HG02970 (cell line): Measurements from ENCODE around the gene SLC43A3.

Source experiments
- ATAC-seq: cut with Tn5 transposase; IDR thresholded peaks from one replicate; pipeline ENCODE4 v1.9.1; 2021; ENCODE audit warnings: mild to moderate bottlenecking, moderate library complexity, moderate number of reproducible peaks; ENCODE audit not compliant: unreplicated experiment, low FRiP score

SLC43A3 gene

DNA sequence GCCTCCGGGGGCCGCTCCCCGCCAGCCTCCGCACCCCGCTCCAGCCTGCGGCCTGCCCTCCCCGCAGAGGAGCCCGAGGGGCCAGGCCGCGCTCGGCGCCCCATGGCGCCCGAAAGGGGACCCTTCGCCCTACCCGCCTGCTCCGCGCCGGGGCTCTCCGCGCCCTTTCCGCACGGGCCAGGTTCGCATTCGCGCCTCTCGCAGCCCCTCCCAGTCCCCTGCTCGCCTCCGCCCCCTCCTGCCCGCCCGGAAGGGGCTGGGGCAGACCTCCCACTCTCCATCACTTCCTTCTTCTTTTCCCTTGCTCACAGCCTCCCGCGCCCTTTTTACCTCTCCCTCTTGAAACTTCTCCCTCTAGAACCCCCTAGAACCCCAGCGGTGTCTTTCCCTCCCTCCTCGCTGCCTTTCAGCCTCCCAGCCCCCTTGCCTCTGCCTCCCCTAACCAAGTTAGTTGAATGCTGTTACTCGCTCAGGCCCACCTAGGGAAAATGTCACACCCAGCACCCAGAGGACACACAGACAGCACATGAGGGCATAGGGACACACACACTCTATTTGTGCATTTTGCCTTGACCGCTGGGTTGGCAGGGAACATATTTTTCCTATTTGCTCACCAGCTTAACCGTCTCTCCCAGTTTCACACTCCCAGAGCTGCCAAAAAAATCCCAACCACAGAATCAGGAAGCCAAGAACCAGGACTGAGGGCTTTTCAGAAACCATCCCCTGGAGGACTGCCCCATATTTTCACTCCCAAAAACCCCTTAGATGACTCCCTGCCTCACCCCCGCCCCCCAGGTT, at the start of gene SLC43A3:
TSS of gene SLC43A3 (minus strand) at position 193 of the 798 bp plus-strand sequence. CDS start 949 bp downstream, outside the sequence.
- ATAC-seq, result peak; percentile 41

DNA sequence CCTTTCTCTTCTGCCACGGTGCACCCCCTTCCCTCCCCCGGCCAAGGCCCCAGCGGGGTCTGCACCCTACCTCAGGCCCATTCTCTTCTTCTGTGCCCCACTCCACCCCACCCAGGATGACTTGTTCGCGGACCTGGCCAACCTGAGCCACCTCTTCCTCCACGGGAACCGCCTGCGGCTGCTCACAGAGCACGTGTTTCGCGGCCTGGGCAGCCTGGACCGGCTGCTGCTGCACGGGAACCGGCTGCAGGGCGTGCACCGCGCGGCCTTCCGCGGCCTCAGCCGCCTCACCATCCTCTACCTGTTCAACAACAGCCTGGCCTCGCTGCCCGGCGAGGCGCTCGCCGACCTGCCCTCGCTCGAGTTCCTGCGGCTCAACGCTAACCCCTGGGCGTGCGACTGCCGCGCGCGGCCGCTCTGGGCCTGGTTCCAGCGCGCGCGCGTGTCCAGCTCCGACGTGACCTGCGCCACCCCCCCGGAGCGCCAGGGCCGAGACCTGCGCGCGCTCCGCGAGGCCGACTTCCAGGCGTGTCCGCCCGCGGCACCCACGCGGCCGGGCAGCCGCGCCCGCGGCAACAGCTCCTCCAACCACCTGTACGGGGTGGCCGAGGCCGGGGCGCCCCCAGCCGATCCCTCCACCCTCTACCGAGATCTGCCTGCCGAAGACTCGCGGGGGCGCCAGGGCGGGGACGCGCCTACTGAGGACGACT, 49.3 kb upstream of the SLC43A3 start:
- ATAC-seq, result no peak

DNA sequence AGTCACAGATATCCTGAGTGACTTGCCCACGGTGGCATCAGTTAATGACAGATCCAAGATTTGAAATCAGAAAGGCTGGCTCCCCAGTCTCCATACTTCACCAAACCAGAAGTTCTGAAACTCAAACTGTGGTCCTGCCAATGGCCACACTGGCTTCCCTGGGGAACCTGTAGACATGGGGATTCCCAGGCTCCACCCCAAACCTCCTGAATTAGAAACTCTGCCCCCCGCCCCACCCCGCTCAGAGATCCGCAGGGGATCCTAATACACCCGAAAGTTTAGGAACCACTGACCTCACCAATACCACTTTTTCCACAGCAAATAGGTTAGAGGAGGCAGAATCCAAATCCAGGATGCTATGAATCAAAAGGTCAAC, 48.7 kb upstream of the SLC43A3 start:
- no peak for ATAC-seq

DNA sequence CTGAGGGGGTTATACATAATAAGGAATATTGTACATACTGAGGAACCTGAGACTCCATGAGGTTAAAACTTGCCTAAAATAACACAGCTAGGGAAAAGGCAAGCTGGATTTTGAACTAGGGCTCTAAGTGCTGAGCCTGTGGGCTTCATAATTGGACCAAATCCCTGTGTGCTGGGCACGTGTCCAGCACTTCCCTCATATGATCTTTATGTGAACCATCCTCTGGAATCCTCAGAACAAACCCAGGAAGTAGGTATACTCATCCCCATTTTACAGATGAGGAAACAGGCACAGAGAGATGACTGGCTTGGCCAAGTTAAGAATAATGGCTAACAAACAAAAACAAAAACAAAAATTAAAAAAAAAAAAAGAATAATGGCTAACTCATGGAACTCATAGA, 48.3 kb upstream of the SLC43A3 start:
- ATAC-seq, result no peak

DNA sequence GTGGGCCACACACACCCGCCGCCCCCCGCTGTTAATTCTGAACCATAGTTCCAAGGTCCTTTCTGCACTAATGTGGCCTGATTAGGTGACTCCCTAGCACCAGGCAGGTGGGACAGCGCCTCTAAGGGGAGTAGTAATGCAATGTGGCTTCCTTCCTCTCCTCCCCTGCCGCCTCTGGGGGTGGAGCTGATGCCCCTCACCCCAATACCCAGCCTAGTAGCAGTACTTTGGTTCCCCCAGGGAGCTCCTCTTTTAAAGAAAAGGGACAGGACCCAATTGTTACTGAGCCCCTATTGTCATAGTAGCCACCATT, 47.8 kb upstream of the SLC43A3 start:
- no peak for ATAC-seq

DNA sequence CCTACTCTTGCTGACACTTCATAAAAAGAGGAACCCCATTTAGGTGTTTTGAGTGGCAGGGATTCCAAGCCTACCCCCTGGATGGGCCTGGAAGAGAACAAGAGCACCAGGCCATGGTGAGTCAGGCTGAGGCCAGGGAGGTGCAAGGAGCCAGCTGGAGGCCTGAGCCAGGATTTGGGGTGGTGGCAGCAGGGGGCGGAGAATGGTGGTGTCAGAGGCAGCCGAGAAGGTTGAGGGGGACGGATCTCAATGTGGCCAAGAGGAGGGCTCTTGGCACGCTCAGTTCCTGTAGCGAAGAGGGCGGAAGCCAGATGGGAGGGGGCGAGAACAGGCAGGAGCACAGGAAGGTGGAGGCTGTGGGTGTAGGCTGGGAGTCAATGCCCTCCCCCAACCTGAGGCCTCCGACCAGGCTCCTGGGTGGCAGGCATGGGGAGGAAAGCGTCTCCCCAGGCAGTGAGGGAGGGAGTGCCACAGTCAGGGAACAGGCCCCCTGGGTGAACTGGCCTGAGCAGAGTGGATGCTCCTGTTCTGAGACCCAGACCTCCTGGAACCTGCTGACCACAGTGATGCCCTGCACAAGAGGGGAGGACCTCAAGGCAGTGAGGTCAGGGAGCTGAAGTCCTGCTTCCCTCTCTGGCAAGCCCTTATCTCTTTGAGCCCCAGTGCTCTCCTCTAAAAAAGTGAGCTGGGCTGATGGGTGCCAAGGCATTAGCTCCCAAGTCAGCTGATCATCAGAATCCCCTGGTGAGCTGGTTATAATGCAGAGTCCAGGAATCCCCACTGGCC, 47.3 kb upstream of the SLC43A3 start:
- no peak for ATAC-seq

DNA sequence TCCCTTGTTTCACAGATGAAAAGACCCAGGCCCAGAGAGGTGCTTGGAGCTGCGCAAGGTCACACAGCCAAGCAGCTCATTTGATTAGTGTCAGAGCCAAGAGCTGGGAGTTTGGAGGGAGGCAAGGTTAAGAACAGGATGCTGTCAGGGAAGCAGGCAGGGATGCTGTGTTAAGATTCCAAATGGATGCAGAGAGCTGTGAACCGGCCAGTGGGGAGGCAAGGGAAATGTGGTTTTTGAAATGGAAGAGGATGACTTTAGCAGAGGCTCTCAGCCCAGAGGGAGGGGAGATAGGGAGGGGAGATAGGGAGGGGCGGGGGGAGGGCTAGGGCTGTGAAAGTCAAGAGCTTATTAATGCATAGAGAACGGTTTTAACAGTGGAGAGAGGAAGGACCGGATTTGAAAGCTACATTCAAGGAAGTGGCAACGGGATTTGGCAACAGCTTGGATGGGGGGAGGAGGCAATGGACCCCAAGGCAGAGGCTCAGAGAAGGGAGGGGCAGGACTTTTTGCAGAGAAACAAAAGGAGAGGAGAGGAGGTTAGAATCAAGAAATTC, 46.4 kb upstream of the SLC43A3 start:
- no peak for ATAC-seq

DNA sequence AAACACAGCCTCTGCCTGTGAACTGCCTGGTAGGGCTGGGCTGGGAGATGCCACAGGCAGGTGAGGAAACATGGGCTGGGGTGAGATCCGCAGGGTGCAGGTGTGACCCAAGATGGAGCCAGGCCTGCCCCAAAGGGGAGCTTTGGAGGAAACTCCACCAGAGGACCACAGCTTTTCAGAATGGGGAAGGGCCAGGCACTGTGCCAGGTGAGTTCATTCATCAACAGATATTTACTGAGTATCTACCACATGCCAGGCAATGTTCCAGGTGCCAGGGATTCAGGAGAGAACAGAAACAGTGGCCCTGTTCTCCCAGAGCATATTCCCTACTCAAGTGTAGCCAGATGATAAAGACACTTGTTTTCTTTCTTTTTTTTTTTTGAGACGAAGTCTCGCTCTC, 44.6 kb upstream of the SLC43A3 start:
- ATAC-seq, result no peak

DNA sequence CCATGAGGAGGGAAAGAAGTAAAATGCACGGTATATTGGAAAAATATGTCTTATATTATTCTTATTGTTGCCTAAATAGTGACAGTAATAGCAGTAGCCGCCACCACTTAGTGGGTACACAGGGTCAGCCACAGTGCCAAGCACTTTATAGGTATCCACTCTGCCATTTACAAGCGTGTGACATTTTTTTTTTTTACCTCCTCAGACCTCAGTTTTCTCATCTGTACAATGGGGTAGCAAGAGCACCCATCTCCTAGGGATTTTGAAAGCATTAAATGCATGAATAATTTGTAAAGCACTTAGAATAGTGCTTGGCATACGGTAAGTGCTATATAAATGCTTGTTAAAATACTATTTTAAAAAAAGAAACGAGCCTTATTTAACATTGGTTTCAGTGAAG, 42.3 kb upstream of the SLC43A3 start:
- ATAC-seq, result no peak

DNA sequence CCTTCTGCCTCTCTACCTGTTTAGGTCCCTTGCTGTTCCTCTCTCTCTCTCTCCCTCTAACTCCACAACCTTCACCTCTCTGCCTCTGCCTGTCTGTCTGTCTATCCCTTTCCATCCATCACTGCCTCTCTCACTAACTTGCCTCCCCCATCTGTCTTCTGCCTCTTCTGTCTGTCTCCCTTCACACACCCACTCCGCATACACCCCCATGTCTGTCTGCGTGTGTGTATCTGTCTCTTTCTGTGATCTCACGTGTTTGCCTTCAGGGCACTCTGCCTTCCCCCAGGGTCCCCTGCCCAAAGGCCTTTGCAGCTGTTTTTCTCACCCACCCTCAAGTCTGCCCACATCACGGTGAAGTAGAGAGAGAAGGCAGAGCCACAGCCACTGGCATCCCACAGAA, 41.4 kb upstream of the SLC43A3 start:
- ATAC-seq, result no peak

DNA sequence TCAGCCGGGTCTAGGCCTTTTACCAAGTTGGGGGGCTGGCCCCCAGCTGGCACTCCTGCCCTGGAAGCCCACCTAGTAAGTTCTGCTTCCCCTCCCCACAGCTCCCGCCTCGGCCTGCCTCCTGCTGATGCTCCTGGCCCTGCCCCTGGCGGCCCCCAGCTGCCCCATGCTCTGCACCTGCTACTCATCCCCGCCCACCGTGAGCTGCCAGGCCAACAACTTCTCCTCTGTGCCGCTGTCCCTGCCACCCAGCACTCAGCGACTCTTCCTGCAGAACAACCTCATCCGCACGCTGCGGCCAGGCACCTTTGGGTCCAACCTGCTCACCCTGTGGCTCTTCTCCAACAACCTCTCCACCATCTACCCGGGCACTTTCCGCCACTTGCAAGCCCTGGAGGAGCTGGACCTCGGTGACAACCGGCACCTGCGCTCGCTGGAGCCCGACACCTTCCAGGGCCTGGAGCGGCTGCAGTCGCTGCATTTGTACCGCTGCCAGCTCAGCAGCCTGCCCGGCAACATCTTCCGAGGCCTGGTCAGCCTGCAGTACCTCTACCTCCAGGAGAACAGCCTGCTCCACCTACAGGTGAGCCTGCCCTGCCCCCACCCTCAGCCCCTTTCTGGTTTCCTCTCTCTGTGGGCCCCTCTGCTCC, 40.7 kb upstream of the SLC43A3 start:
- ATAC-seq, result no peak

DNA sequence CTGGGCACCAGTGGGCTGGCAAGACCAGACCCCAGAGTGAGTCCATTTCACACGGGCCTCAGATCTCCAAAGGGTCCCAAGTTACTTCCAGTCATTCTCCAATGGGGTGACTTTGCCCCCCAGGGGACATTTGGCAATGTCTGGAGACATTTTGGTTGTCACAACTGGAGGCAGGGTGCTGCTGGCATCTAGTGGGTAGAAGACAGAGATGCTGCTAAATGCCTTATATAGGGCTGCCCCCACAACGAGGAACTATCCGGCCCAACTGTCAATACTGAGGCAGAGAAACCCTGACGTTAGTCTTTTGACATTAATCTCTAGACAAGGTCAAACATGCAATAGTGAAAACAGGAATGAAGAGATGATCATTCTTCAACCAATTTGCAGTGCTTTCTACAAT, 39.8 kb upstream of the SLC43A3 start:
- no peak for ATAC-seq

DNA sequence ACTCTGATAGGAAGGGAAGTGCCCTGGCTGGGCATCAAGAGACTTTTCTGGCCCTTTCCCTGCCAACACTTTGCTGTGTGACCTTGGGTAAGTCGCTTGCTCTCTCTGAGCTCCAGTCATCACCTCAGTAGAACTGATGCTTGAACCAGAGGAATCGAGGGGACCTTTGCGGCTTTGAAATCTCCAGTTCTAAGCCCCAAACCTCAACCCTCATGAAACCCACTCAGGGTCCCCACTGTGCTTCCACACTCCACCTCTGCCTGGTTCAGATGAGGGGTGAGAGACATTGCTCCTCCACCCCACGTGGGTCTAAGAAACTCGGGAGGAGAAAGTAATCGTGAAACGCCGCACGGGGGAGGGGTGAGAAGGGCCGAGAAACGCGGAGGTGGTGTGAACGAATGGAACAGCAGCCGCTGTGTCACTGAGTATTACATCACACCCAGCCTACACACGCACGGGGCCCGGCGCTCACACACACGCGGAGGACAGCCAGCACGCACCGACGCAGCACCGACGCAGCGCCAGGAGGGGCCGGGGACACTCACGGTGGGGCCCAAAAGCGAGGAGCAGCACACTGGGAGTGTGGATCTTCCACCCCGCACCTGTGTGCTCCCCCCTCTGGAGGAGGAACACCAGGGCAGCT, 37.7 kb upstream of the SLC43A3 start:
- ATAC-seq, result no peak

DNA sequence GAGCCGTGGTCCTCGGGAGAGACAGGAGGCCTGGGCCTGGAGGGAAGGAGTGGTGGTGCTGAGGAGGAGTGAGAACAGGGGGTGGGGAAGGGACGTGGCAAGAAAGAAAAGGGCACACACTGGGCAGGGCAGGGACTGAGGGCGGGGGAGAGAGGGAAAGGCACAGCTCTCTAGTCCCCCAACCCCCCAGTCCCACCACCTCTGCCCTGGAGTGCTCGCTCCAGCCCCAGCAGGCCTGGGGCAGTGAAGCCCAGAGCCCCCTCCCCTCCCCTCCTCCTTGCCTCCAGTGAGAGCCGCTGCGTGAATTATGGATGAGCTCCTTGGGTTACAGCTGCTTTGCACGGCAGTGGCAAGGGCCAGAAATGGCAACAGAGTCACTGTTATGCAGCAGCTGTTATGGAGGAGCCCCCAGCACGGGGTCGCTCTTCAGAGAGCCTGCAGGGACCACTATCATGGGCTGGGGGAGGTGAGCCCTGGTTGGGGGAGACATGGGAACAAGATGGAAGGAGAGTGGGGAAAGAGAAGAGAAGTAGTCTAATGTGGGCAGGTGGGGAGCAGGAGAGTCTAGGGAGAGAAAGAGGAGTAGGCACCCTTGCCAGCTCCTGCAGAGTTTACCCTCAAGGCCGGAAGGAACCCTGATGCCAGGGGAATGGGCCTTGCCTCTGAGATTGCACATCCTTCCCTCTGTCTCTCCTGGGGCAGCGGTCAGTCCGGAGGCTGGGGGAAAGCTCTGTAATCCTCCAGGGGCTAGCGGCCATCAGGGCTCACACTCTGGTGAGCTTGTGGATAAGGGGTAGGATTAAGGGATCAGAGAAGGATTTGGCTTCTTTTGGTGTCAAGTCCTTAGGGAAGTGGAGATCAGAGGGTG, 37.0 kb upstream of the SLC43A3 start:
- no peak for ATAC-seq

DNA sequence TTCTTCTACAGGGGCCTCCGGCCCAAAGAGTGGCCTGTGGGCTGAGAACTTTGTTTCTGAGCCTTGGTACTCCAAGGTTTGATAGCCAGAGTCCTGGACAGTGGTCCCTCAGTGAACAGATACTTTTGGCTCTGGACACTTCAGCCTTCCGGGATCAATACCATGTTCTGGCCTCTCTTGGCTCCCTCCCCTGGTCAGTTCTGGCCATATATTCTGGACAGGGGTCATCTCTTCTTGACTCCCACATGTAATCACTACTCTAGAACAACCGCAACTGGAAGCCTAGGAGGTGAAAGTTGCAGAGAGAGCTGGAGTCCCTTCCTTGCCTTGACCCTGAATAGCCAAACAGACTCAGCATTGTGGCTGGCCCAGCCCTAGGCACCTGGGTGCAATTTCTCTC, 35.7 kb upstream of the SLC43A3 start:
- ATAC-seq, result no peak

DNA sequence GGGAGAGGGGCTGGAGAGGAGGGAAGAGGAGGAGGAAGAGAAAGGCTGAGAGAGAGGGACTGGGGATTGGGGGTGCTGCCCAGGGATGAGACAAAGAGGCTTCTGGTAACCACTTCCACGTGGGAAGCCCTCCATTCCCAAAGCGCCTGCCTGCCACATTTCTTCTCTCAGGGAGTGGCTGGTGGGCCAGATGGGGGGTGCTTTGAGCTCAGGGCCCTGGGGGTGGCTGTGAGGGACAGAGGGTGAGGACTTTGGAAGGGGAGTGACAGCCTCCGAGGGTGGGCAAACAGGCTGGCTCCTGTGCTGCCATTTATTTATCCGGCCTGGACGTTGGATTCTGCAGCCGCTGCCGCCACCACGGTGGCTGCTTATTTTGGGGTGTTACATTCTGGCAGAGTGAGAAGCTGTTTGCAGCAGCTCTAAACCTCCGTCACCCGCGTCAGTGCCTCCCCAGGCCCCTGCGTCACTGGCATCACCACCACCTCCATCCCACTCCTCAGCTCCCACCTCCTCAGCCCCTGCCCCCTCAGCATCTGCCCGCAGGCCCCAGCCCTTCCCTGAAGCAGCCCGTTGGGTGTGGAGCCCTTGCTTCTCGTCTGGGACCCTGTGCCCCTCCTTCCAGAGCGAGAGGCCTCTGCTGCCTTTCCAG, 35.0 kb upstream of the SLC43A3 start:
- ATAC-seq, result no peak

DNA sequence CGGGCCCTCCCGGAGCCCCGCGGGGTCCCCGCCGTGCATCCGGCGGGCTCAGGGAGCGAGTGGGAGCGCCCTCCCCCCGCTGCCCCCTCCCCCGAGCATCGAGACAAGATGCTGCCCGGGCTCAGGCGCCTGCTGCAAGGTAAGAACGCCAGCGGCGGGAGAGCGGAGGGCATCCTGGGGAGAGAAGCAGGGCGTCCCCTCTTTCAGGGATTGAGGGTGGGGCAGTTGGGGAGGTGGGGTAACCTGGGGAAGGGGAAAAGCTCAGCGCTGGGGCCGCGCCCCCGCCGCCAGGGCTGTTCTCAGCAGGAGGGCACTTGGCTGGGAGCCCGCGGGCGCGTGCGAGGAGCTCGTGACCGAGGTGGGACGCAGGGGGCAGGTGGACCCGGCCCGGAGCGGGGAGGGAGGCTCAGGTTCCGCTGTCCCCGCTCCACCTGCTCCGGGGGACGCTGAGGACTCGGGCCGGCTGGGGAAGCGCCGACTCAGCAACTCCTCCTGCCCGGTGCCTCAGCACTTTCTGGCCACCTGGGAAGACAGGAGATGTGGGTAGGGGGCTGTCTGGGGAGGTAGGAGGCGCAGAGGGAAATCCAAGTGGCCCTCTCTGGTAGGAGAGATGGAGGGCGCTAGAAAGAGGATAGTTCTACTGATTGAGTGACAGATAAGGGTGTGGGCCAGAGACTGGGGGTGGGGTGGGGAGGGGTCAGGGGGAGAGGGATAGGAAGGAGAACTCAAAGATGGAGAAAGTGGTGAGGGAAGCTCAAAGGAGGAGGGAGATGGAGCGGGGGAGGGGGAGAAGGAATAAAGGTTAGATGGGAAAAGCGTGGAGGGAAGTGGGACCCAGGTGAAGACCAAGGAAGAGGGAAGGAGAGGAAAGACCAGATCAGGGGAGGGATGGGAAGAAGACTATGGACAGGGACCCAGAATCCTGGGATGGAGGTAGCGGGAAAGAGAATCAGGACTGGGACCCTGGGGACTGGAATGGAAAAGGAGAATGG, 34.1 kb upstream of the SLC43A3 start:
- ATAC-seq, result no peak
